Neural cell (in vitro differentiated cells): ENCODE measurements around the gene PPFIA3. TPM values are rescaled to one million over a fixed set of nuclear protein-coding genes. Genes with fewer than 3 reads are reported as not detected.

Experiments
- H2AFZ ChIP-seq: fragments of 200-600, 300-800 bp; sonication (generic), shearing (Covaris generic); 2 replicates; pipeline ENCODE4 v1.6.0; 2014; ENCODE audit warnings: low read depth, mild to moderate bottlenecking, antibody characterized with exemption, low read length, moderate library complexity
- H3F3A ChIP-seq: fragments of 200-600 bp; shearing (Covaris generic); 2 replicates; pipeline ENCODE4 v1.6.1; 2016; ENCODE audit warnings: mild to moderate bottlenecking, moderate library complexity, mixed read lengths, antibody characterized with exemption, low read length; ENCODE audit not compliant: insufficient read depth, poor library complexity, severe bottlenecking
- H3K27ac ChIP-seq: fragments of 200-600, 300-800 bp; sonication (generic), shearing (Covaris generic); 2 replicates; pipeline ENCODE4 v1.5.1; 2014; ENCODE audit warnings: mild to moderate bottlenecking, low read length, moderate library complexity
- H3K27me3 ChIP-seq: fragments of 300-800, 200-600 bp; sonication (generic), shearing (Covaris generic); 2 replicates; pipeline ENCODE4 v1.6.0; 2014; ENCODE audit warnings: mild to moderate bottlenecking, low read depth, low read length, moderate library complexity; ENCODE audit not compliant: insufficient read depth
- H3K36me3 ChIP-seq: fragments of 300-800, 200-600 bp; sonication (generic), shearing (Covaris generic); 2 replicates; pipeline ENCODE4 v1.5.1; 2014; ENCODE audit warnings: mild to moderate bottlenecking, antibody characterized with exemption, low read length, moderate library complexity; ENCODE audit not compliant: insufficient read depth
- H3K4me2 ChIP-seq: fragments of 300-800, 200-600 bp; sonication (generic), shearing (Covaris generic); 2 replicates; pipeline ENCODE4 v1.6.0; 2014; ENCODE audit warnings: mild to moderate bottlenecking, low read length
- H3K4me3 ChIP-seq: fragments of 300-800, 200-600 bp; sonication (generic), shearing (Covaris generic); 2 replicates; pipeline ENCODE4 v1.5.1; 2014; ENCODE audit warnings: mild to moderate bottlenecking, low read length, moderate library complexity
- H3K79me2 ChIP-seq: fragments of 200-600 bp; shearing (Covaris generic); replicated peaks from 2 replicates; pipeline ENCODE4 v1.6.0; 2014; ENCODE audit warnings: mild to moderate bottlenecking, low read length, moderate library complexity; ENCODE audit not compliant: insufficient read depth
- H3K9ac ChIP-seq: fragments of 300-800, 200-600 bp; sonication (generic), shearing (Covaris generic); 2 replicates; pipeline ENCODE4 v1.6.1; 2016; ENCODE audit warnings: mild to moderate bottlenecking, low read length, mixed read lengths
- H3K9me2 ChIP-seq: fragments of 200-600 bp; shearing (Covaris generic); 2 replicates; pipeline ENCODE4 v1.6.1; 2016; ENCODE audit warnings: mild to moderate bottlenecking, low read length, mixed read lengths; ENCODE audit not compliant: insufficient read depth
- H3K9me3 ChIP-seq: fragments of 200-600, 300-800 bp; sonication (generic), shearing (Covaris generic); 2 replicates; pipeline ENCODE4 v1.6.1; 2016; ENCODE audit warnings: mild to moderate bottlenecking, mixed run types, low read length, moderate library complexity, mixed read lengths
- H4K20me1 ChIP-seq: fragments of 200-600 bp; shearing (Covaris generic); 2 replicates; pipeline ENCODE4 v1.6.1; 2016; ENCODE audit warnings: mild to moderate bottlenecking, mixed run types; ENCODE audit not compliant: insufficient read depth
- EP300 ChIP-seq: fragments of 450-650 bp; conservative IDR thresholded peaks from 2 replicates; pipeline ENCODE4 v1.6.1; 2014; ENCODE audit warnings: antibody characterized with exemption, mild to moderate bottlenecking, moderate library complexity; ENCODE audit not compliant: poor library complexity, severe bottlenecking
- EZH2 ChIP-seq: fragments of 200-600, 300-800 bp; shearing (Covaris generic), sonication (generic); IDR thresholded peaks from 2 replicates; pipeline ENCODE4 v1.6.1; 2014; ENCODE audit warnings: antibody characterized with exemption, low read length, borderline replicate concordance, mild to moderate bottlenecking; ENCODE audit not compliant: insufficient read depth, poor library complexity, severe bottlenecking
- MXI1 ChIP-seq: fragments of 450-650 bp; conservative IDR thresholded peaks from 2 replicates; pipeline ENCODE4 v1.6.1; 2014; ENCODE audit warnings: antibody characterized with exemption, mild to moderate bottlenecking; ENCODE audit not compliant: poor library complexity, severe bottlenecking
- POLR2AphosphoS5 ChIP-seq: IDR thresholded peaks from 2 replicates; pipeline ENCODE4 v1.6.1; 2012
- RAD21 ChIP-seq: fragments of 450-650 bp; conservative IDR thresholded peaks from 2 replicates; pipeline ENCODE4 v1.6.1; 2014; ENCODE audit warnings: antibody characterized with exemption, mild to moderate bottlenecking, moderate library complexity
- SMC3 ChIP-seq: fragments of 450-650 bp; conservative IDR thresholded peaks from 2 replicates; pipeline ENCODE4 v1.6.1; 2014; ENCODE audit warnings: antibody characterized with exemption, mild to moderate bottlenecking, moderate library complexity; ENCODE audit not compliant: poor library complexity
- TAF1 ChIP-seq: IDR thresholded peaks from 2 replicates; pipeline ENCODE4 v1.6.1; 2012; ENCODE audit warnings: low read depth
- polyA plus RNA-seq: library from polyadenylated mRNA; depleted of rRNA; stranded (reverse); fragments of >200 nt; gene quantifications from 2 replicates; pipeline ENCODE4 v1.2.3, GENCODE V29; 2014
- TF ChIP-seq, protein P1 (sequence below): IDR thresholded peaks from 2 replicates; pipeline ENCODE4 v1.6.1; 2012; ENCODE audit warnings: borderline replicate concordance
- TF ChIP-seq, protein P2 (sequence below): fragments of 450-650 bp; IDR thresholded peaks from 2 replicates; pipeline ENCODE4 v1.5.1; 2014; ENCODE audit warnings: antibody characterized with exemption, mild to moderate bottlenecking, moderate library complexity; ENCODE audit not compliant: poor library complexity, severe bottlenecking

Gene PPFIA3
- polyA plus RNA-seq, 1 donor from 2014 or later = 80.7 TPM

DNA sequence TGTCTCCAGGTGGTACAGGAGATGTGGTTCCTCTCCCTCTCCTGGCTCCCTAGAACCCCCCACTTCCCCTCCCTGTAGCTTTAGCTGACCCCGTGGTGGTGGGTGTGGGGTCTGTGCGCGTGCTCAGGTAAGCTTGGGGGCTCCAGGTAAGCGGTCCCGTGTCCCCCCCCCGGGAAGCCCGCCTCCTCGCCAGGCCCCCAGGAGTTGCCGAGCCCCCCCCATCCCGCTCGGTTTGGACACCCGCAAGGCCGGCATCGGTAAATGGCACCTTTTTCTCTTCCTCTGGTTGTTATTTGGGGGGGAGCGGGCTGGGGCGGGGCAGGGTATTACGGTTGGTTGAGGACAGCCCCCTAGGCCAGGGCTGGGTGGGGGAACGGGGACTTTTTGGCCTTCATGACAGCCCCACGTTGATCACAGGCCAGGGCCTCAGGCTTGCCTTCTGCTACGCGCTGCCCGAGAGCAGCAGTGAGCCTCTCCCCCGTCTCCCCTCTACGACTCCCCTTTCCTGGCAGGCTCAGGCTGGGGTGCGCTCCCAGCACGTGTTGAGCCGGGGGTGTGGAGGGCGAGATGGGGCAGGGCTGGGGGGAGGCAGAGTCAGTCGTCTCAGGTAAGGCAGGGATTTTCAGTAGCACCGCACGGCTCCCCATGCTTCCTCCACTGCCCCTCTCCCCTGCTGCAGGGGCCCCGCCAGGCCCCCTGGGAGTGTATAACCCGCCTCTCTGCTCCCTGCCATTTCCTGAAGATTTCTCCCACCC is 15.8 kb upstream of the PPFIA3 start:
- Histone ChIP-seq H3K36me3 (no peaks in the 10 kb centered on the region), H3K9me3 (no peaks in the 10 kb centered on the region), H4K20me1 (peaks cover 3% of the 10 kb centered on the region), H3K4me3 (no peak overlapping the region), H2AFZ (no peak overlapping the region), H3K27ac (no peak overlapping the region), H3K9me2 (no peaks in the 10 kb centered on the region), H3K9ac (no peak overlapping the region), H3K79me2 (no peaks in the 10 kb centered on the region), H3K4me2 (no peak overlapping the region), H3K27me3 (no peaks in the 10 kb centered on the region), H3F3A (no peaks in the 10 kb centered on the region)
- TF ChIP-seq, protein P1, sequence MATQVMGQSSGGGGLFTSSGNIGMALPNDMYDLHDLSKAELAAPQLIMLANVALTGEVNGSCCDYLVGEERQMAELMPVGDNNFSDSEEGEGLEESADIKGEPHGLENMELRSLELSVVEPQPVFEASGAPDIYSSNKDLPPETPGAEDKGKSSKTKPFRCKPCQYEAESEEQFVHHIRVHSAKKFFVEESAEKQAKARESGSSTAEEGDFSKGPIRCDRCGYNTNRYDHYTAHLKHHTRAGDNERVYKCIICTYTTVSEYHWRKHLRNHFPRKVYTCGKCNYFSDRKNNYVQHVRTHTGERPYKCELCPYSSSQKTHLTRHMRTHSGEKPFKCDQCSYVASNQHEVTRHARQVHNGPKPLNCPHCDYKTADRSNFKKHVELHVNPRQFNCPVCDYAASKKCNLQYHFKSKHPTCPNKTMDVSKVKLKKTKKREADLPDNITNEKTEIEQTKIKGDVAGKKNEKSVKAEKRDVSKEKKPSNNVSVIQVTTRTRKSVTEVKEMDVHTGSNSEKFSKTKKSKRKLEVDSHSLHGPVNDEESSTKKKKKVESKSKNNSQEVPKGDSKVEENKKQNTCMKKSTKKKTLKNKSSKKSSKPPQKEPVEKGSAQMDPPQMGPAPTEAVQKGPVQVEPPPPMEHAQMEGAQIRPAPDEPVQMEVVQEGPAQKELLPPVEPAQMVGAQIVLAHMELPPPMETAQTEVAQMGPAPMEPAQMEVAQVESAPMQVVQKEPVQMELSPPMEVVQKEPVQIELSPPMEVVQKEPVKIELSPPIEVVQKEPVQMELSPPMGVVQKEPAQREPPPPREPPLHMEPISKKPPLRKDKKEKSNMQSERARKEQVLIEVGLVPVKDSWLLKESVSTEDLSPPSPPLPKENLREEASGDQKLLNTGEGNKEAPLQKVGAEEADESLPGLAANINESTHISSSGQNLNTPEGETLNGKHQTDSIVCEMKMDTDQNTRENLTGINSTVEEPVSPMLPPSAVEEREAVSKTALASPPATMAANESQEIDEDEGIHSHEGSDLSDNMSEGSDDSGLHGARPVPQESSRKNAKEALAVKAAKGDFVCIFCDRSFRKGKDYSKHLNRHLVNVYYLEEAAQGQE = no peak
- no peak for TF ChIP-seq EZH2
- TF ChIP-seq SMC3 = no peak
- TF ChIP-seq MXI1 = no peak
- no peak for TF ChIP-seq POLR2AphosphoS5
- TF ChIP-seq, protein P2, sequence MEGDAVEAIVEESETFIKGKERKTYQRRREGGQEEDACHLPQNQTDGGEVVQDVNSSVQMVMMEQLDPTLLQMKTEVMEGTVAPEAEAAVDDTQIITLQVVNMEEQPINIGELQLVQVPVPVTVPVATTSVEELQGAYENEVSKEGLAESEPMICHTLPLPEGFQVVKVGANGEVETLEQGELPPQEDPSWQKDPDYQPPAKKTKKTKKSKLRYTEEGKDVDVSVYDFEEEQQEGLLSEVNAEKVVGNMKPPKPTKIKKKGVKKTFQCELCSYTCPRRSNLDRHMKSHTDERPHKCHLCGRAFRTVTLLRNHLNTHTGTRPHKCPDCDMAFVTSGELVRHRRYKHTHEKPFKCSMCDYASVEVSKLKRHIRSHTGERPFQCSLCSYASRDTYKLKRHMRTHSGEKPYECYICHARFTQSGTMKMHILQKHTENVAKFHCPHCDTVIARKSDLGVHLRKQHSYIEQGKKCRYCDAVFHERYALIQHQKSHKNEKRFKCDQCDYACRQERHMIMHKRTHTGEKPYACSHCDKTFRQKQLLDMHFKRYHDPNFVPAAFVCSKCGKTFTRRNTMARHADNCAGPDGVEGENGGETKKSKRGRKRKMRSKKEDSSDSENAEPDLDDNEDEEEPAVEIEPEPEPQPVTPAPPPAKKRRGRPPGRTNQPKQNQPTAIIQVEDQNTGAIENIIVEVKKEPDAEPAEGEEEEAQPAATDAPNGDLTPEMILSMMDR = no peak
- no peak for TF ChIP-seq TAF1
- no peak for TF ChIP-seq RAD21
- TF ChIP-seq EP300 = no peak

DNA sequence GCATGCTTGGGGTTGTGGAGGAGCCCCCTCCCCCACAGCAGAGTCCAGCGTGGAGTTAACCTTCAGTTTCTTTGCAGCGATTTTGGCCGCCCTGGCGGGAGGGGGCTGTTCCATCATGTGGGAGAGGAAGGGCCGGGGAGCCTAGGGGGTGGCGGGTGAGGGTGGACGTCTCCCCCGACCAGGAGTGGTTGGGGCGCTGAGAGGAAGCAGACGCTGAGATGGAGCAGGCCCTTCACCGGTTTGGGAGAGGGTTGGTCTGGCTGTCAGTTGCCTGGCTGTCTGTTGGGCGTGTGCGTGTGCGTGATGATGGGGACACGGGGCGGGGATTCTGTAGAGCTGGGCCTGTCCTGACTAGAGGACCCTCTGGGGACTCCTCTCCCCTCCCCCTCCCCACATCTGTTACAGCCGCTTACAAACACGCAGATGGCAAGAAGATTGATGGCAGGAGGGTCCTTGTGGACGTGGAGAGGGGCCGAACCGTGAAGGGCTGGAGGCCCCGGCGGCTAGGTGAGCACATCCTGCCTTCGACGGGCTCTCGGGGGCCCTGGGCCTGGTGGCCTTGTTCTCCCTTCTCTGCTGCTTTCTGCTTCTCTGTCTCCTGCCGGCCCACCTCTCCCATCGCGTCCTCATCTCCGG is 15.0 kb upstream of the PPFIA3 start:
- Histone ChIP-seq H4K20me1 (peaks cover 3% of the 10 kb centered on the region), H3K36me3 (no peaks in the 10 kb centered on the region), H3K27ac (no peak overlapping the region)

More for the DNA sequence above, 15.0 kb upstream of the PPFIA3 start:
- no peaks in the 10 kb centered on the region for H3F3A ChIP-seq
- no peaks in the 10 kb centered on the region for H3K9me2 ChIP-seq
- H2AFZ ChIP-seq = no peak overlapping the region
- H3K4me2 ChIP-seq = no peak overlapping the region
- no peaks in the 10 kb centered on the region for H3K27me3 ChIP-seq
- H3K79me2 ChIP-seq = no peaks in the 10 kb centered on the region
- no peak overlapping the region for H3K9ac ChIP-seq
- TF ChIP-seq POLR2AphosphoS5 (no peak), MXI1 (no peak), RAD21 (no peak), TAF1 (no peak), EP300 (no peak), EZH2 (no peak)
- TF ChIP-seq, protein P2 = no peak
- TF ChIP-seq, protein P1 = no peak
- H3K4me3 ChIP-seq = no peak overlapping the region
- no peaks in the 10 kb centered on the region for H3K9me3 ChIP-seq
